Measurements from ENCODE around the gene PAX3. TPM values are rescaled to one million over a fixed set of nuclear protein-coding genes. Genes with fewer than 3 reads are reported as not detected.

The PAX3 gene
- total RNA-seq, 6 donors from 2014 or later: 1.0 TPM; not detected in 5

GRCh38 chr2:222322236-222322635, 23.4 kb upstream of the PAX3 start:
- no peaks in the 10 kb centered on the region for H3K9me3 ChIP-seq
- no peak for ATAC-seq (ENCODE audit: low FRiP score in 2 of 2)

DNA sequence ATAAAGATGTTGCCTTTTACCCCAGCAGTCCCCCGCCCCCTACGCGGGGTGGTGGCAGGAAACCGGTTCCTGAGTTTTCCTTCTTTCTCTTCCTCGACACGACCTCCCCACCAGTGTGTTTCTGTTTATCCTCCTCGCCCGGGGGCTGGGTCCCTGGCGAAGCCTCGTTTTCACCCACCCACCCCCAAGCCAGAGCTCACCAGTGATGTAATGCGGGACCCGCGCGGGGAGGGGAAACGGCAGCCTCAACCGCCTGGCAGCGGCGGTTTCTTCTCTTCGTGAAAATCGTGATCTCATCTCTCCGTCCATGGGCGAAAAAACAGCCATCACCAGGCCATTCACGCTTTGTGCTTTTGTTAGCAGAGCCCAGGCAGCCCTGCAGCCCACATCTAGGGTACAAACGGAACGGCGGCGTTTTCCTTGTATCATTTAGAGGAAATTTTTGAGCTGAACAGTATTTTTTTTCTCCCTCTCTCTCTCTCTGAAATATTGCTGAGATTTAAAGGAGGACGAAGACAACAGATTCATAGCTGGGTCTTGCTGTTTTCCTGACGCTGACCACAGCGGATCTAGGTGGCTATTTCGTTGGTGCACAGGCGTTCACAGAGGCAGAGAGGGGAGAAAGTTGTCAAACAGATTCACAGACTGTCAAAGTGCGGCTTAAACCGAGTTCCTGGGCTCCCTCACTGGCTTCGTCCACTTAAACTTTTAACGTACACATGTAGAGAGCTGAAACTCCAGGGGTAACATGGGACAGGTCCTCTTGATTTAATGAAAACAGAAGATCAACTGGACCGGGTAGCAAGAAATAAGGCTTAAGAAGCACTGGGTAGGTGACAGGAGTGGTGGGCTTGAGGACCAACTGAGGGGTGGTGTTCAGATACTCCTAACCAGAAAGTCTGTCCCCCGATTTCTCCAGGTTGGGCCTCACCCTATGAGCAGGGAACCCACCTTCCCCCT, 21.9 kb upstream of the PAX3 start:
- WGBS, 2 donors: 20 to 25% methylated on average over 35 of the region's 38 CpGs
- Histone ChIP-seq H3K9me3 (no peaks in the 10 kb centered on the region), H3K36me3 (no peaks in the 10 kb centered on the region), H3K4me3 (peak overlapping the region in 3 of 4 donors; percentile 41 to 49 (median 49)), H3K4me1 (peaks cover 10 to 29% (median 19%) of the 10 kb centered on the region in 4 donors), H3K27ac (no peak overlapping the region), H3K27me3 (peaks cover 0 to 18% (median 9%) of the 10 kb centered on the region in 4 donors)
- peak; percentile 20 to 68 for DNase-seq
- TF ChIP-seq POLR2A (IDR thresholded peaks at IDR 0.05) (no peak), EP300 (IDR thresholded peaks at IDR 0.05) (no peak), CTCF (IDR thresholded peaks at IDR 0.05) (no peak), POLR2AphosphoS5 (IDR thresholded peaks at IDR 0.05) (no peak)
- ATAC-seq (ENCODE audit: low FRiP score in 2 of 2): peak in 1 of 2 donors; percentile 37

More at GRCh38 chr2:222322236-222322635, 23.4 kb upstream of the PAX3 start:
- Histone ChIP-seq H3K36me3 (no peaks in the 10 kb centered on the region), H3K27me3 (peaks cover 0 to 18% (median 7%) of the 10 kb centered on the region in 4 donors), H3K4me1 (peaks cover 10 to 29% (median 19%) of the 10 kb centered on the region in 4 donors), H3K4me3 (no peak overlapping the region), H3K27ac (no peak overlapping the region)
- no peak for DNase-seq
- TF ChIP-seq CTCF (IDR thresholded peaks at IDR 0.05) (no peak), POLR2A (IDR thresholded peaks at IDR 0.05) (no peak), EP300 (IDR thresholded peaks at IDR 0.05) (no peak), POLR2AphosphoS5 (IDR thresholded peaks at IDR 0.05) (no peak)

- Histone ChIP-seq H3K36me3 (no peaks in the 10 kb centered on the region), H3K27ac (no peak overlapping the region), H3K4me3 (peak overlapping the region; percentile 41 to 49 (median 45)), H3K4me1 (peaks cover 10 to 29% (median 19%) of the 10 kb centered on the region in 4 donors), H3K27me3 (peaks cover 0 to 18% (median 12%) of the 10 kb centered on the region in 4 donors), H3K9me3 (no peaks in the 10 kb centered on the region)
- peak in 1 of 2 donors; percentile 19 for ATAC-seq (ENCODE audit: low FRiP score in 2 of 2)
- 1 to 3% methylated on average over 4 to 23 of the region's 96 CpGs for WGBS, 2 donors
- DNase-seq: peak; percentile 28 to 90
- TF ChIP-seq CTCF (IDR thresholded peaks at IDR 0.05) (no peak), POLR2A (IDR thresholded peaks at IDR 0.05) (no peak), POLR2AphosphoS5 (IDR thresholded peaks at IDR 0.05) (no peak), EP300 (IDR thresholded peaks at IDR 0.05) (no peak)
These were observed 21.0 kb upstream of the PAX3 start for GRCh38 chr2:222319586-222320435.

- DNase-seq: peak; percentile 38 to 90
- peaks cover 0 to 23% (median 13%) of the 10 kb centered on the region in 4 donors for H3K27me3 ChIP-seq
- TF ChIP-seq POLR2AphosphoS5 (IDR thresholded peaks at IDR 0.05) (no peak), CTCF (IDR thresholded peaks at IDR 0.05) (peak in 5 of 6 experiments; percentile 27 to 52 (median 41))
- H3K36me3 ChIP-seq: no peaks in the 10 kb centered on the region
- WGBS, 2 donors: 0% methylated on average over 4 to 22 of the region's 104 CpGs
- peaks cover 10 to 29% (median 19%) of the 10 kb centered on the region in 4 donors for H3K4me1 ChIP-seq
- peak overlapping the region; percentile 16 to 49 (median 45) for H3K4me3 ChIP-seq
- no peak overlapping the region for H3K27ac ChIP-seq
- no peaks in the 10 kb centered on the region for H3K9me3 ChIP-seq
- ATAC-seq (ENCODE audit: low FRiP score in 2 of 2): peak in 1 of 2 donors; percentile 25
These were observed 20.2 kb upstream of the PAX3 start for GRCh38 chr2:222318712-222319585.

All from upper lobe of left lung (tissue), 6 donors.